H1 (cell line): ENCODE data around the gene TUBGCP6. TPM values are rescaled to one million over a fixed set of nuclear protein-coding genes. Genes with fewer than 3 reads are reported as not detected.
A peak's percentile ranks its signal among the peaks of the same experiment; 100 is the strongest.

Experiments
- CTCF ChIA-PET: fragments of 300-600 bp; sonication (Branson Sonifier 250); formaldehyde crosslinking; loops from one replicate; lab custom pipeline; 2021; ENCODE audit not compliant: partially characterized antibody; lab: Charles Lee
- POLR2A ChIA-PET: fragments of 300-600 bp; sonication (Branson Sonifier 250); formaldehyde crosslinking; loops from one replicate; lab custom pipeline; 2021; ENCODE audit warnings: inconsistent platforms; ENCODE audit not compliant: partially characterized antibody; lab: Charles Lee
- DNase-seq, 2 experiments: peaks; one replicate each; pipeline versions ENCODE4 v3.0.0 to v3.0.0-alpha.2; 2010 to 2022; ENCODE audit warnings: low spot score in 2 of 2, low read depth in 1 of 2, mixed read lengths in 1 of 2
- FAIRE-seq: peaks from 2 replicates; lab custom pipeline; 2011; peaks lifted over from hg19 to GRCh38; lab: Jason Lieb, UNC
- H2AFZ ChIP-seq: 2 replicates; pipeline ENCODE4 v1.8.1; 2012; ENCODE audit warnings: low read length, inconsistent platforms
- H2AK5ac ChIP-seq: 2 replicates; pipeline ENCODE4 v1.6.1; 2013; ENCODE audit warnings: low read depth, low read length
- H2BK120ac ChIP-seq: replicated peaks from 2 replicates; pipeline ENCODE3; 2013; ENCODE audit warnings: low read depth, low read length, inconsistent platforms
- H2BK12ac ChIP-seq: 2 replicates; pipeline ENCODE4 v1.6.1; 2013; ENCODE audit warnings: low read depth, low read length
- H2BK15ac ChIP-seq: 2 replicates; pipeline ENCODE4 v1.6.1; 2013; ENCODE audit warnings: low read length
- H2BK20ac ChIP-seq: 2 replicates; pipeline ENCODE4 v1.6.1; 2013; ENCODE audit warnings: low read length
- H2BK5ac ChIP-seq: 2 replicates; pipeline ENCODE4 v1.6.1; 2013; ENCODE audit warnings: low read depth, low read length
- H3K14ac ChIP-seq: 2 replicates; pipeline ENCODE4 v1.6.1; 2013; ENCODE audit warnings: inconsistent platforms; ENCODE audit not compliant: insufficient read length
- H3K18ac ChIP-seq: 2 replicates; pipeline ENCODE4 v1.6.1; 2013; ENCODE audit warnings: low read length; ENCODE audit errors: extremely low read depth
- H3K23ac ChIP-seq: 2 replicates; pipeline ENCODE4 v1.6.1; 2013; ENCODE audit warnings: inconsistent platforms; ENCODE audit not compliant: insufficient read length
- H3K23me2 ChIP-seq: 2 replicates; pipeline ENCODE4 v1.6.1; 2013; ENCODE audit warnings: low read depth, low read length
- H3K27ac ChIP-seq: 2 replicates; pipeline ENCODE4 v1.6.1; 2011; ENCODE audit warnings: low read depth, low read length, inconsistent platforms
- H3K27me3 ChIP-seq, 4 experiments: replicated peaks in 1 of 4; 1 replicate in 1 of 4; 2 replicates in 3 of 4; pipeline versions ENCODE4 v1.6.1 to v1.8.1; 2011 to 2013; ENCODE audit warnings: low read length in 3 of 4, mild to moderate bottlenecking in 3 of 4, inconsistent platforms in 2 of 4, mixed read lengths in 2 of 4, moderate library complexity in 1 of 4; ENCODE audit not compliant: control insufficient read depth in 3 of 4, insufficient read depth in 3 of 4; ENCODE audit errors: extremely low read depth in 1 of 4
- H3K36me3 ChIP-seq, 4 experiments: 2 replicates each; pipeline versions ENCODE4 v1.6.1 to v1.8.1; 2011 to 2013; ENCODE audit warnings: mild to moderate bottlenecking in 4 of 4, low read length in 3 of 4, moderate library complexity in 2 of 4, control low read depth in 1 of 4, inconsistent platforms in 1 of 4; ENCODE audit not compliant: insufficient read depth in 4 of 4, control insufficient read depth in 2 of 4
- H3K4ac ChIP-seq: replicated peaks from 2 replicates; pipeline ENCODE3; 2013; ENCODE audit warnings: low read length, low read depth, mixed read lengths, inconsistent platforms; ENCODE audit not compliant: insufficient read length
- H3K4me1 ChIP-seq, 4 experiments: replicated peaks in 1 of 4; 1 replicate in 1 of 4; 2 replicates in 3 of 4; pipeline versions ENCODE4 v1.6.1 to v1.8.1; 2011 to 2013; ENCODE audit warnings: low read length in 3 of 4, inconsistent platforms in 2 of 4, mixed read lengths in 1 of 4; ENCODE audit not compliant: insufficient read depth in 4 of 4, control insufficient read depth in 3 of 4
- H3K4me2 ChIP-seq, 2 experiments: 2 replicates each; pipeline versions ENCODE4 v1.6.1 to v1.8.1; 2011 to 2013; ENCODE audit warnings: low read depth in 2 of 2, low read length in 2 of 2, control low read depth in 1 of 2, inconsistent platforms in 1 of 2, mild to moderate bottlenecking in 1 of 2; ENCODE audit not compliant: insufficient read depth in 1 of 2
- H3K4me3 ChIP-seq, 4 experiments: fragments of 200-600, 300-600 bp in 1 of 4; sonication (generic), shearing (Covaris generic), sonication (Bioruptor Twin) in 1 of 4; 2 replicates each; pipeline versions ENCODE4 v1.5.1 to v1.8.1; 2011 to 2016; ENCODE audit warnings: low read length in 4 of 4, low read depth in 3 of 4, control low read depth in 2 of 4, inconsistent platforms in 2 of 4, mild to moderate bottlenecking in 2 of 4, mixed read lengths in 1 of 4, moderate library complexity in 1 of 4; ENCODE audit not compliant: insufficient read depth in 2 of 4; ENCODE audit errors: extremely low read depth in 1 of 4
- H3K56ac ChIP-seq: replicated peaks from 2 replicates; pipeline ENCODE3; 2013; ENCODE audit warnings: low read depth, mild to moderate bottlenecking, mixed read lengths, low read length, inconsistent platforms; ENCODE audit not compliant: insufficient read length
- H3K79me1 ChIP-seq: 2 replicates; pipeline ENCODE4 v1.6.1; 2013; ENCODE audit warnings: low read depth, low read length, control low read depth
- H3K79me2 ChIP-seq, 2 experiments: 2 replicates each; pipeline versions ENCODE4 v1.6.1 to v1.8.1; 2012 to 2013; ENCODE audit warnings: low read length in 2 of 2, mild to moderate bottlenecking in 2 of 2, inconsistent platforms in 1 of 2; ENCODE audit not compliant: insufficient read depth in 2 of 2, control insufficient read depth in 1 of 2
- H3K9ac ChIP-seq, 4 experiments: replicated peaks in 1 of 4; 1 replicate in 1 of 4; 2 replicates in 3 of 4; pipeline versions ENCODE4 v1.6.1 to v1.8.1; 2011 to 2013; ENCODE audit warnings: low read depth in 3 of 4, low read length in 3 of 4, control low read depth in 2 of 4, mild to moderate bottlenecking in 2 of 4, moderate library complexity in 2 of 4, inconsistent platforms in 1 of 4; ENCODE audit errors: extremely low read depth in 1 of 4
- H3K9me3 ChIP-seq, 2 experiments: 2 replicates each; pipeline versions ENCODE4 v1.6.1 to v1.8.1; 2012 to 2013; ENCODE audit warnings: mild to moderate bottlenecking in 2 of 2, moderate library complexity in 2 of 2, control low read depth in 1 of 2, inconsistent platforms in 1 of 2, low read depth in 1 of 2, low read length in 1 of 2, mixed read lengths in 1 of 2; ENCODE audit not compliant: insufficient read depth in 2 of 2
- H4K20me1 ChIP-seq, 2 experiments: replicated peaks in 1 of 2; 2 replicates each; pipeline versions ENCODE3 to v1.8.1; 2011 to 2013; ENCODE audit warnings: inconsistent platforms in 2 of 2, low read length in 2 of 2, mild to moderate bottlenecking in 1 of 2; ENCODE audit not compliant: insufficient read depth in 2 of 2, control insufficient read depth in 1 of 2
- H4K5ac ChIP-seq: 2 replicates; pipeline ENCODE4 v1.6.1; 2013; ENCODE audit warnings: low read length, low read depth, mixed read lengths, inconsistent platforms; ENCODE audit not compliant: insufficient read length
- H4K8ac ChIP-seq: 2 replicates; pipeline ENCODE4 v1.8.0; 2013; ENCODE audit warnings: mild to moderate bottlenecking, moderate library complexity, low read length, inconsistent platforms; ENCODE audit not compliant: insufficient read depth; ENCODE audit errors: extremely low read depth
- H4K91ac ChIP-seq: replicated peaks from 2 replicates; pipeline ENCODE3; 2013; ENCODE audit warnings: low read length, mixed read lengths, inconsistent platforms; ENCODE audit not compliant: insufficient read length
- BRCA1 ChIP-seq: IDR thresholded peaks from 2 replicates; pipeline ENCODE4 v1.6.1; 2012; ENCODE audit warnings: low read depth, low read length, improper control_type of control experiment
- CBX8 ChIP-seq: fragments of 300-800, 300-1000 bp; sonication (generic); IDR thresholded peaks from 2 replicates; pipeline ENCODE4 v1.7.1; 2016; ENCODE audit warnings: low read depth, low read length, borderline replicate concordance
- CHD2 ChIP-seq: IDR thresholded peaks from 2 replicates; pipeline ENCODE4 v1.6.1; 2012; ENCODE audit warnings: low read length, improper control_type of control experiment
- FOSL1 ChIP-seq: IDR thresholded peaks from 2 replicates; pipeline ENCODE4 v1.6.1; 2011; ENCODE audit warnings: mild to moderate bottlenecking, low read depth, low read length, moderate library complexity; ENCODE audit not compliant: insufficient read depth
- HDAC6 ChIP-seq: IDR thresholded peaks from one replicate; pipeline ENCODE4 v1.7.1; 2012; ENCODE audit warnings: low read depth, mild to moderate bottlenecking, inconsistent platforms, low read length, moderate library complexity
- KDM1A ChIP-seq: fragments of 200-600, 300-600 bp; sonication (generic); IDR thresholded peaks from 2 replicates; pipeline ENCODE4 v1.7.1; 2016; ENCODE audit warnings: mild to moderate bottlenecking, low read length, borderline replicate concordance
- MAX ChIP-seq: IDR thresholded peaks from 2 replicates; pipeline ENCODE4 v1.6.1; 2012; ENCODE audit warnings: inconsistent platforms
- PHF8 ChIP-seq: fragments of 200-600 bp; sonication (generic); conservative IDR thresholded peaks from 2 replicates; pipeline ENCODE4 v1.7.1; 2012; ENCODE audit warnings: low read depth, mild to moderate bottlenecking, inconsistent platforms, low read length, moderate library complexity
- RAD21 ChIP-seq, 2 experiments: IDR thresholded peaks in 1 of 2; conservative IDR thresholded peaks in 1 of 2; 2 replicates each; pipeline ENCODE4 v1.6.1; 2011; ENCODE audit warnings: low read depth in 2 of 2, low read length in 2 of 2, improper control_type of control experiment in 1 of 2, inconsistent platforms in 1 of 2, mild to moderate bottlenecking in 1 of 2, moderate library complexity in 1 of 2
- RXRA ChIP-seq: IDR thresholded peaks from 2 replicates; pipeline ENCODE4 v1.6.1; 2011; ENCODE audit warnings: low read depth, mild to moderate bottlenecking, low read length, moderate library complexity; ENCODE audit not compliant: insufficient read depth
- SIRT6 ChIP-seq: IDR thresholded peaks from one replicate; pipeline ENCODE4 v1.7.1; 2012; ENCODE audit warnings: low read length, inconsistent platforms
- WGBS, 2 experiments: shearing (Covaris generic) in 1 of 2; methylation state at CpG; one replicate each; pipeline versions ENCODE4 v1.1.6 to v1.1.7; 2013 to 2015; ENCODE audit warnings: low lambda C conversion rate in 2 of 2, mixed read lengths in 2 of 2, inconsistent platforms in 1 of 2, low coverage in 1 of 2, missing lambda C conversion rate in 1 of 2; ENCODE audit not compliant: insufficient replicate concordance in 2 of 2, insufficient coverage in 1 of 2, insufficient read length in 1 of 2; ENCODE audit errors: extremely low coverage in 1 of 2, missing lambda C conversion rate in 1 of 2; 5-methylcytosine and 5-hydroxymethylcytosine counted together
- polyA plus RNA-seq, 7 experiments: library from polyadenylated mRNA; depleted of rRNA in 3 of 7; stranded (reverse) in 5 of 7; unstranded in 2 of 7; fragments of >200 nt in 5 of 7; fragments of 200-250 nt in 2 of 7; gene quantifications; 1 replicate in 5 of 7; 2 replicates in 1 of 7; 4 replicates in 1 of 7; pipeline versions ENCODE4 v1.2.1 to v1.2.3, GENCODE V29; 2011 to 2013; ENCODE audit warnings: missing spikeins in 2 of 7, mixed read lengths in 2 of 7
- total RNA-seq: library from RNA; stranded (reverse); fragmentation: NEBNext Ultra II Directional; extraction: Animal tissue kit (Norgen Biotek cat#: 25700); gene quantifications from 2 replicates; pipeline ENCODE4 v1.2.1, GENCODE V29; 2021
- TF ChIP-seq, protein P1 (sequence below): IDR thresholded peaks from 2 replicates; pipeline ENCODE4 v1.6.1; 2011; ENCODE audit warnings: low read depth, mild to moderate bottlenecking, low read length; ENCODE audit not compliant: insufficient read depth

TUBGCP6 gene
- total and polyA plus RNA-seq, 2 of the 8 experiments (the other 6 are each of a cell fraction or from before 2014, with no cell fraction given) = 24.2 to 24.7 TPM

DNA sequence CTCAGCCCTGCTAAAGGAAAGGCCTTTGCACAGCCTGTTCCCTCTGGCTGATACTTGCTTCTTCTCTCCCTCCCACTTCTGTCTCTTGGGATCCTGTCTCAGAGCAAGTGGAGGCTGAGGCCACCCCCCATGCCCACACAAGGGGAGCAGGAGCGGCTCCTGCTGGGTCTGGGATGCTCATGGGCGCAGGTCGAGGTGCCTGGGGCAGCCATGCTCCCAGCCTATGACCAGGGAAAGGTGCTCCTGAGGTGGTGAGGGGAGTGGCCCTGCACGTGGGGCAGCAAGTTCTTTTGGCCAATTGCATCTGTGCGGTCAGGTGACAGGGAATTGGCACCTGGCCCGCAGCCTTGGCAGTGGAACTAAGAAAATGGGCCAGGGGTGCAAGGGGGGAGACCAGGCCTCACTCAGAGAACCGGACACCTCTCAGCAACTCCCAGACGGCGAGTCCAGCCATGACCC, 23.9 kb upstream of the TUBGCP6 start:
- Histone ChIP-seq H2AK5ac (no peak overlapping the region), H3K18ac (no peak overlapping the region), H3K36me3 (no peaks in the 10 kb centered on the region), H3K79me2 (no peaks in the 10 kb centered on the region), H3K14ac (no peak overlapping the region), H3K4me1 (peaks cover 2 to 14% (median 9%) of the 10 kb centered on the region in 4 experiments; a peak in 6 of 7 replicates), H3K23me2 (peaks cover 11% of the 10 kb centered on the region; the same call in 1 of the 2 replicates), H2BK15ac (no peak overlapping the region; the same call in 1 of the 2 replicates), H2BK20ac (no peak overlapping the region), H3K4me3 (no peak overlapping the region), H3K27ac (no peak overlapping the region), H3K79me1 (no peaks in the 10 kb centered on the region), H3K23ac (no peak overlapping the region), H3K9me3 (peaks cover 0 to 10% of the 10 kb centered on the region in 2 experiments; a peak in 1 of 4 replicates), H3K56ac (no peak overlapping the region), H4K91ac (no peak overlapping the region), H3K9ac (no peak overlapping the region), H4K5ac (no peak overlapping the region), H4K8ac (peak overlapping the region; percentile 36; the same call in 1 of the 2 replicates), H2BK12ac (no peak overlapping the region; the same call in 1 of the 2 replicates), H2BK5ac (no peak overlapping the region), H3K4ac (no peak overlapping the region), H4K20me1 (peaks cover 0 to 3% of the 10 kb centered on the region in 2 experiments), H2AFZ (no peak overlapping the region), H3K4me2 (no peak overlapping the region), H2BK120ac (no peak overlapping the region), H3K27me3 (peaks cover 24 to 53% (median 41%) of the 10 kb centered on the region in 4 experiments; a peak in 6 of 7 replicates)
- ChIA-PET CTCF (interaction anchor here (0.5 to 4.7 kb wide), 3 partner anchors 9 to 128 kb away, joined by 4 to 30 read pairs (median 4); partner anchors contain the start of gene HDAC10), POLR2A (interaction anchor here (1.4 kb wide), 1 partner anchor 23 kb away, joined by 3 read pairs; no protein-coding TSS in a partner anchor)
- FAIRE-seq (no peak), DNase-seq (no peak)
- 90% methylated on average over 7 of the region's 9 CpGs; no CpG with 5 or more reads in 1 of the 2 experiments for WGBS, 2 experiments
- TF ChIP-seq SIRT6 (no peak), BRCA1 (no peak), FOSL1 (no peak), HDAC6 (no peak), RAD21 (IDR thresholded peaks at IDR 0.05 in 1 of 2, conservative IDR thresholded peaks at IDR 0.05 in 1 of 2; ENCODE audit: low read depth in 2 of 2, low read length in 2 of 2) (no peak), RXRA (no peak), MAX (no peak), CBX8 (no peak), CHD2 (no peak), KDM1A (no peak), PHF8 (no peak)
- TF ChIP-seq, protein P1, sequence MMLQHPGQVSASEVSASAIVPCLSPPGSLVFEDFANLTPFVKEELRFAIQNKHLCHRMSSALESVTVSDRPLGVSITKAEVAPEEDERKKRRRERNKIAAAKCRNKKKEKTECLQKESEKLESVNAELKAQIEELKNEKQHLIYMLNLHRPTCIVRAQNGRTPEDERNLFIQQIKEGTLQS = no peak
